HTR-8/SVneo (cell line): ENCODE measurements around the gene TBCCD1.
"Not testable (repeated sequence)": the region's sequence is repeated elsewhere in the genome, so short reads cannot be mapped to it uniquely, and the experiment has no call there.

Source experiments
- DNase-seq: peaks from one replicate; pipeline ENCODE4 v3.0.0; 2011; ENCODE audit warnings: low spot score, mixed read lengths; ENCODE audit not compliant: insufficient read length
- FAIRE-seq: peaks from 2 replicates; lab custom pipeline; 2011; peaks lifted over from hg19 to GRCh38; lab: Jason Lieb, UNC

Gene TBCCD1

GRCh38 chr3:186502138-186502948, 64.8 kb downstream of the TBCCD1 start:
- FAIRE-seq (no peak), DNase-seq (no peak)

- FAIRE-seq, DNase-seq: not testable (repeated sequence)
Observed at GRCh38 chr3:186499949-186500348, 67.2 kb downstream of the TBCCD1 start.

GRCh38 chr3:186498022-186498421, 69.1 kb downstream of the TBCCD1 start:
- FAIRE-seq, DNase-seq: not testable (repeated sequence)

- DNase-seq (no peak), FAIRE-seq (no peak)
Observed at GRCh38 chr3:186497608-186498007, 69.5 kb downstream of the TBCCD1 start.

- DNase-seq (no peak), FAIRE-seq (no peak)
Observed at GRCh38 chr3:186496635-186497034, 70.5 kb downstream of the TBCCD1 start.
